ENCODE data around the gene SP3. TPM values are rescaled to one million over a fixed set of nuclear protein-coding genes. Genes with fewer than 3 reads are reported as not detected.

Gene SP3
- 10 to 100 TPM; 33.2 to 45.0 TPM for total RNA-seq

GRCh38 chr2:173965372-173966025 is at the start of gene SP3:
Gene SP3, minus strand, starts transcription at chr2:173965373. Its CDS starts 202 bp downstream, at chr2:173965171.
- H3K27ac ChIP-seq, result peak within 1 kb of the TSS; percentile 99 to 100
- no peaks in the 10 kb centered on the region for H3K9me3 ChIP-seq
- no peak for TF ChIP-seq CTCF (IDR thresholded peaks at IDR 0.05)
- peaks cover 0 to 22% of the 10 kb centered on the region in 2 donors for H3K4me1 ChIP-seq
- no peaks in the 10 kb centered on the region for H3K27me3 ChIP-seq
- H3K4me3 ChIP-seq, result peak within 1 kb of the TSS; percentile 87 to 88
- DNase-seq (ENCODE audit: low spot score), result peak; percentile 97
- H3K36me3 ChIP-seq, result no peaks in the 10 kb centered on the region

- Histone ChIP-seq H3K9me3 (no peaks in the 10 kb centered on the region), H3K4me3 (no peak overlapping the region), H3K4me1 (peaks cover 0 to 49% of the 10 kb centered on the region in 2 donors), H3K27me3 (no peaks in the 10 kb centered on the region), H3K36me3 (no peaks in the 10 kb centered on the region), H3K27ac (peak overlapping the region; percentile 83 to 86)
- TF ChIP-seq CTCF (IDR thresholded peaks at IDR 0.05), result no peak
- DNase-seq (ENCODE audit: low spot score), result no peak
Observed at GRCh38 chr2:174014699-174015070, 49.5 kb upstream of the SP3 start.

- Histone ChIP-seq H3K4me1 (peaks cover 0 to 51% of the 10 kb centered on the region in 2 donors), H3K36me3 (no peaks in the 10 kb centered on the region), H3K27ac (peak overlapping the region; percentile 83 to 86), H3K27me3 (no peaks in the 10 kb centered on the region), H3K9me3 (no peaks in the 10 kb centered on the region), H3K4me3 (no peak overlapping the region)
- no peak for DNase-seq (ENCODE audit: low spot score)
- TF ChIP-seq CTCF (IDR thresholded peaks at IDR 0.05), result no peak
Observed at GRCh38 chr2:174014011-174014698, 49.0 kb upstream of the SP3 start.

GRCh38 chr2:174013315-174013751 is 48.2 kb upstream of the SP3 start:
- Histone ChIP-seq H3K27ac (peak overlapping the region; percentile 83 to 86), H3K27me3 (no peaks in the 10 kb centered on the region), H3K9me3 (no peaks in the 10 kb centered on the region), H3K36me3 (no peaks in the 10 kb centered on the region), H3K4me3 (peak overlapping the region; percentile 30 to 54), H3K4me1 (peaks cover 0 to 51% of the 10 kb centered on the region in 2 donors)
- peak; percentile 73 for DNase-seq (ENCODE audit: low spot score)
- no peak for TF ChIP-seq CTCF (IDR thresholded peaks at IDR 0.05)

- Histone ChIP-seq H3K27me3 (no peaks in the 10 kb centered on the region), H3K27ac (peak overlapping the region; percentile 83 to 86), H3K9me3 (no peaks in the 10 kb centered on the region), H3K36me3 (no peaks in the 10 kb centered on the region), H3K4me3 (peak overlapping the region; percentile 30 to 54), H3K4me1 (peaks cover 0 to 51% of the 10 kb centered on the region in 2 donors)
- no peak for TF ChIP-seq CTCF (IDR thresholded peaks at IDR 0.05)
- DNase-seq (ENCODE audit: low spot score), result peak; percentile 83
Observed at GRCh38 chr2:174012347-174013314, 47.5 kb upstream of the SP3 start.

All from right atrium auricular region (tissue), 2 donors.